ENCODE data around the gene GALP.
"Not testable (repeated sequence)": the region's sequence is repeated elsewhere in the genome, so short reads cannot be mapped to it uniquely, and the experiment has no call there.

DNA sequence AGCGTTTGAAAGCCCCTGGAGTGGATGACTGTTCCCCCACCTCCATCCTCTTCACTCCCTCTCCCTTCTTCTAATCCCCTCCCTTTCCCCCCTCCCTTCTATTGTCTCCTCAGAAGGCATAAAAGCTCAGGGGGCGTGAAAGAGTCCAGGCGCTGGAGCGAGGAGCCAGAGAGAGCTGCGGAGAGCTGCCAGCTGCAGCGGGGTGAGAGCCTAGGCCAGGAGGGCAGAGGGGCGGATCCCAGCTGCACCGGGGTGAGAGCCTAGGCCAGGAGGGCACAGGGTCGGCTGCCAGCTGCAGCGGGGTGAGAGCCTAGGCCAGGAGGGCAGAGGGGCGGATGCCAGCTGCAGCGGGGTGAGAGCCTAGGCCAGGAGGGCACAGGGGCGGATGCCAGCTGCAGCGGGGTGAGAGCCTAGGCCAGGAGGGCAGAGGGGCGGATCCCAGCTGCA, at the start of gene GALP:
- TF ChIP-seq POLR2AphosphoS5, CTCF, POLR2A (IDR thresholded peaks at IDR 0.05): not testable (repeated sequence)
